ENCODE measurements around the gene ENTPD1.
"Not testable (repeated sequence)": the region's sequence is repeated elsewhere in the genome, so short reads cannot be mapped to it uniquely, and the experiment has no call there.

ENTPD1 gene

DNA sequence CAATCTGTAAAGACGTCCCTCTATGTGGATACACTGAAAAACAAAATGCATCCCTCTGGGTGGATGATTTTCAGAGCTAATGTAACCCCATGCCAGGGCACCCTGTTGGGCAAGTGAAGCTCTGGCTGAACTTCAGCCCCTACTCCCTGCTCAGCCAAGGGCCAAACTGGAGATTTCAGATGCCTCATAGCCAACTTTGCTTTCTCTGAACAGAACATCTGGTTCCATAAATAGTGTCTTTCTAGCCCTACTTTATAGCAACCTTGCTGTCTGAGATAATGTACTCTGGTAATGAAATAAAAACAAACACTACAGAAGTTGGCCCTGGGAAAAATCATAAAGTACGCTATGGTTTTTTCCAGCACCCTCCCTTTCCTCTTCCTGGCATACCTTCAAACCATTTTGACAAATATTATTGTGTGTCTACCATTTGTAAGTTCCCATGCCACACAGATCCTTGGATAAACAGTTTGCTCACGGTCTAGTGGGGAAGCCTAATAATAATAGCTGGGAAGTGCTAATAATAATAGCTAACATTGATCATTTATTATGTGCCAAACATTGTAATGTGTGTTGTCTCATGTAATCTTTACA, 3.4 kb downstream of the ENTPD1 start:
- no peak for DNase-seq

DNA sequence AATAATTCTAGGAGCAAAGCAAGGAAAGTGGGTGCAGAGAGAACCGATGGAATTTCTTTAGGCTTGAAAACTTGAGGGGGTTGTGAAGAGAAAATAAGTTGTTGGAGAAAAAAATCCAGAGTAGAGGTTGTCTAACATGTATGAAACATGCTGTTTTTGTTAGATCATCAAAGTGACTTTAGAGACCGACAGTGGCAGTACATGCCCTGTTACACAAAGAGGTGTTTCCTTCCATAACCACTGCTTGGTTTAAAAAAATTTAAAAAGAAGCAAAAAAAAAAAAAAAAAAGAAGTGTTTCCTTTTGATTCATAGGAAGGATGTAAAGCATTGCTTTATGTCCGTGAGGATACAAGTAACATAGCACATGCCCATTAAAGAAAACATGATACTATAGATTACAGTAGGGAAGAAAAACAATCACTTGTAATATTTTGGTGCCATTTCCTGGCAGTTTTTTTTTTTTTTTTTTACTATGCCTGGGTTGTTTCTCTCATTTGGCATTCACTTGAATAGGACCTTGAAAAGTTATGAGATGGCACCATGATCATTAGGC, 6.1 kb downstream of the ENTPD1 start:
- DNase-seq = no peak

DNA sequence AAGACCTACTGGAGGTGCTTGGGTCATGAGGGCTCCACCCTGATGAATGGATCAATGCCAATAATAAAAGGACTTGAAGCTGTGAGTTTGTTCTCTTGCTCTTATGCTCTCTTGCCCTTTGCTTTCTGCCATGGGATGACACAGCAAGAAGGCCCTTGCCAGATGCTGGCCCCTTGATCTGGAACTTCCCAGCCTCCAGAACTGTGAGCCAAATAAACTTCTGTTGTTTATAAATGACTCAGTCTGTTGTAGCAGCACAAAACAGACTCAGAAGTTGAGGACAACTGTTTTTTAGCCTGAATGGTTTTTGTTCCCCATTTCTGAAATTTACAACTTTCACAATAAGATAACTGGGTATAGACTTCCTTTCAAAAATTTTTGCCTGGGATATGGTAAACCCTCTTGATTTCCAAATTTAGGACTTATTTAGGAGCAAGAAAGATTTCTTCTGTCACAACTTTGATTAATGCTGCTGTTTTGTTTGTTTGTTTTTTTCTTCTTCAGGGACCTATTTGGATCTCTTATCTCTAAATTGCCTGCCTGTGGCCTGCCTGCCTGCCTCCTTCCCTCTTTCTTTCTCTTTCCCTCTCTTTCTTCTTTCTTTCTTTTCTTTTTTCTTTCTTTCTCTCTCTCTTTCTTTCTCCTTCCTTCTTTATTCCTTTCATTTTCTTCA, 12.1 kb downstream of the ENTPD1 start:
- no peak for DNase-seq

DNA sequence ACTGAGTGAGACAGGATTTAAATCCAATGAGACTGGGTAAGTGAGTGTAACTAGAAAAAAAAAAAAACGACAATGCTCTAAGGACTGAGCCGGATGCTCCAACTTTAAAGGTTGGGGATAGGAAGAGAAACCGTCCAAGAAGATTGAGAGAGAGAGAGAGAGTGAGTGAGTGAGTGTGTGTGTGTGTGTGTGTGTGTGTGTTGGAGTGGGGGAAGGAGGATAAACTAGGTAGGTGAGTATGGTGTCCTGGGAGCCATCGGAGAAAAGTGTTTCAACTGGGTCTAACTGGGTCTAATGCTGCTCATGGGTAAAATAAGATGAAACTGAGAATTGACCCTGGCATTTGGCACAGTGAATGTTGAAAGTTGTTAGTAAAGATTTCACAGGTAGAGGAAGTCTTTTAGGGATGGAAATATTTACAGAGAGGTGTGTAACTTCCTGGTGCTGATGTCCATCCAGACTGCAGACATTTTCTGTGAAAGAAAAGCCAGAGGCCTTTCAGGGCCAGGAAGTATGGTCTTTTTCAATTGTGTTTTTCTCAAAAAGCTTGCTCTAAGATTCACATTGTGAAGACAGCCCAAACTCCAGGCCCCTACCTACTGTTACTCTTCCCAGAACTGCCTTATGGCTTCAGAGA, 14.2 kb downstream of the ENTPD1 start:
- DNase-seq = no peak

DNA sequence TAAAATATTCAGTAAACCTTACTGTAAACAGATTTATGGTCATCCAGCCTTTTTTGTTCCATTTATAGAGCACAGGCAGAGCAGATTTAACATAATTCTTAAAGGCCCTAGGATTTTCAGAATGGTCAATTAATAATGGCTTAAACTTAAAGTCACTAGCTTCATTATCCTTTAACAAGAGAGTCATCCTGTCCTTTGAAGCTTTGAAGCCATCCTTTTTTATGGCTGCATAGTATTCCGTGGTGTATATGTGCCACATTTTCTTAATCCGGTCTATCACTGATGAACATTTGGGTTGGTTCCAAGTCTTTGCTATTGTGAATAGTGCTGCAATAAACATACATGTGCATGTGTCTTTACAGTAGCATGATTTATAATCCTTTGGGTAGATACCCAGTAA, 17.5 kb downstream of the ENTPD1 start:
- DNase-seq = not testable (repeated sequence)

DNA sequence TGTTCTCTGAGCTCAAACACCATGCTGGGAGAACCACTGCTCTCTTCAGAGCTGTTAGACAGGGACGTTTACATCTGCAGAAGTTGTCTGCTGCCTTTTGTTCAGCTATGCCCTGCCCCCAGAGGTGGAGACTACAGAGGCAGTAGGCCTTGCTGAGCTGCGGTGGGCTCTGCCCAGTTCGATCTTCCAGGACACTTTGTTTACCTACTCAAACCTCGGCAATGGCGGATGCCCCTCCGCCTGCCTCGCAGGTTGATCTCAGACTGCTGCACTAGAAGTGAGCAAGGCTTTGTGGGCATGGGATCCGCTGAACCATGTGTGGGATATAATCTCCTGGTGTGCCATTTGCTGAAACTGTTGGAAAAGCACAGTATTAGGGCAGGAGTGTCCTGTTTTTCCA, 21.7 kb downstream of the ENTPD1 start:
- DNase-seq = not testable (repeated sequence)

DNA sequence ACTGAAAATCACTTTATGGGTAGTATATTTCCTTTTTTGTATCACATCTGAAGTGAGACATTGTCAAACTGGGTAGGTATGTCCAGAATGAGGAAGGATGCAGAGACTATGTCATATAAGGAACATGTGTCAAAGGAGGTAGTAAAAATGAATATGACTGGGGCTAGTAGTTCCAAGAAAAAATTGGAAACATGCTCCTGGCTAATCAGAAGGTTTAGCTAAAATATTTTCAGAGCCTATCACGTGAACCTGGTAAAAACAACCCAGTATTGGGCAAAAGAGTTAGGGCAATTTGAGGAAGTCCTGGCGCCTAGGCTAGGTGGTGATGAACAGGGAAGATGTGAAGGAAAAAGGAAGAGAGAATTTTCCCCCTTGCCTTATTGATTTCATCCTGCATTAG, 26.4 kb downstream of the ENTPD1 start:
- DNase-seq = no peak

DNA sequence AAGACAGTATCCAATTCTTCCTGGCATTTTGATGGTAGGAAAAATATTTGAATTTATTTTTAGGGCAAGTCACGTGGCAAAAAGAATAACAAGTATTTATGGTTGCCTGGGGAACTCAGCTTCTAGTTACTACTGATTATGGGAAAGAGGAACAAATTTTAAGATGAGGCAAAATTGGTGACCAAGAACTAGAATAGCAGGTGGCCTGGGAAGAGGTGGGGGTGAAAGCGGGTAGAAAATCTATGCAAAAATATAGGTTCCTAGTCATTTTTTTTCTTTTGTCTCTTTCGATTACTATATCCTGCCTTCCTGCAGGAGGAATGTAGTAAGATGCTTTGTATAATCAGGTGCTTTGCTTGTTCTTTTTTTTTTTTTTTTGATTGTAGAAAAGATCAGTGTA, 27.8 kb downstream of the ENTPD1 start:
- DNase-seq = no peak

DNA sequence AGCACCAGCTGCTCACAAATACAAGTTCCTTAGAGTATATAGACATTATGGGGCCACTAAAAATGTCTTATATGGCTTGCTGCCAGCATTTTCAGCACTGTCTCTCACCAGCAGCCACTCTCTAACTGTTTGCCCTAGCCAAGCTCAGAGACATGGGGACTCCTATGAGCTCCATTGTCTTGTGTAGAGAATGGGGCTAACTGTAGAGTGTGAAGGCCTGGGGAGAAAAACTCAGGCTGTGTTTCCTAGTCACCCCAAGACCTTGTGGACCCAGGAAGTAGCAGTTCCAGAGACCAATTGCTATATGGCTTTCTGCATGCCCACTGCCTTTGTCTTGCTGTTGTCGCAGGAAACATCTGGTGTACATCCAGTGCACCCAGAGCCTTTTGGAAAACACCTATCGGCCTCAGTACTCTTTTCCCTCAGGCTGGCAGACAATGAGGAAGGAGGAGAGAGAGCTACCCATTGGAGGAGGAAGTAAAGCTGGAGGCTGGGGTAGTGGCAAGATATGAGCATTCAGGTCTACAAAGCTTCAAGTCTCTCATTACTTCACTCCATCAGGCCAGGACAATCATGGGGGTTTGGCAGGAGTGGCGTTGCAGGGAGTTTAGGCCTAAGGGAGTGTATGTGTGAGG, 28.4 kb downstream of the ENTPD1 start:
- DNase-seq = no peak

DNA sequence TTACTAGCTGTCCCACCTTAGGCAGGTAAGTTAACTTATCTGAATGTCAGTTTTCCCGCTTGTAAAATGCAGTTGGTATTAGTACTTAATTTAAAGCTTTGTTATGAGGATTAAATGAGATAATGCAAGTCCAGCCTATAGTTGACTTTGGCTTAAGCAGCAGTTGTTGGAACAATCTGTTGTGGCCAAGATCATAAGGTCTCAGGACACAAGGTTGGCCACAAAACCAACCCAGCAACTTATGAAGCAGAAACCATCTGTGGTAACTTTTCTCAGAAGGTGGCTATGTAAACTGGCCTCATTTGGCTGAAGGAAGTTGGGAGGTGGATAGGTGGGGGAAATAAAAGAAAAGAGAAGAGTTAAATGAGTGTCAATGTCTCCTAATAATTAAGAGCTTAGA, 29.4 kb downstream of the ENTPD1 start:
- no peak for DNase-seq

DNA sequence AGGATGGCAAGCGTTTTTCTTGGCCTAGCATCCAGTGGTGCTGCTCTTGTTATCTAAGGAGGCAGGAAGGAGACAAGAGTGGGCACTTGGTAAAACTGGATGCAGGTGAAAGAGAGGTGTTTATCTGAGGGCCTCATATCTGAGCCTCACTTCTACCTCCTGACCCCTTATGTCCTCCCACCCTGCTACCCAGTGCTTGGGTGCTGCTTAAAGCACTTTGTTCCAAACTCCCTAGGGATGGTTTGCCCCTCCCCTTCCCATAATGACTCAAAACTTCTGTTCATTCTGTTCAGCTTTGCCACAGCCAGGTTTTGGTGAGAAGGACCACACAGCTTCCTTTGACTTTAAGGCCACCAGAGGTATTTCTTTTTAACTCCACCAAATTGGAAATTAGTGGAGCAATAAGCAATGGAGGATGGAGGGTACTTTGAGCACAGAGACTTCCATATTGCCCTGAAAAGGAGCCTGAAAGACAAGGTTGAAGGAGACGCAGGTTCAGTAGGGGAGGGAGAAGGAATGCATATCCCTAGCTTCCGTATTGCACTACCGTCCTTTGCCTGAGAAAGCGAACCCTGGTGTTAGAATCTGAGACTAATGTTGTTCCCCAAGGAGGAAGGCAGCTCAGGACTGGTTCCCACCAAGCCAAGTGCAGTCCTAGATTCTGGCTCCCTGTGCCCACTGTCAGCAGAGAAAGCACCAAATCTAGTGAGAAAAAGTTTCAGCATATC, 30.1 kb downstream of the ENTPD1 start:
- no peak for DNase-seq

DNA sequence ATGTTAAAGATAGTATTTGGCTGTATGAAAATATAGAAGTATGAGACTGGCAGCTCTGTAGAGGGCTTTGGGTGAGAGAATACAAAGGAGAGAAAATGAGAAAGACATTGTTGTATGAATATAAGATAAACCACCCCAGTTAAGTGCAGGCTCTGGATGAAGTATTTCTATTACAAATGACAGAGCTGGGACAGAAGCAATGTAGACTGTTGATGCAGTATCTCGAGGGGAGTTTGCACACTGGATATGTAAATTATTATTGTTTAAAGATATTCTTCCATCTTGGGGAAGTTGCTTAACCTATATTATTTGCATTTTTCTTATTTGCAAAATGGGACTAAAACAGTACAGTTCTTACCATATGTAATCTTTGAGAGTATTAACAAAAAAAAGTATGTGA, 31.5 kb downstream of the ENTPD1 start:
- DNase-seq = no peak

DNA sequence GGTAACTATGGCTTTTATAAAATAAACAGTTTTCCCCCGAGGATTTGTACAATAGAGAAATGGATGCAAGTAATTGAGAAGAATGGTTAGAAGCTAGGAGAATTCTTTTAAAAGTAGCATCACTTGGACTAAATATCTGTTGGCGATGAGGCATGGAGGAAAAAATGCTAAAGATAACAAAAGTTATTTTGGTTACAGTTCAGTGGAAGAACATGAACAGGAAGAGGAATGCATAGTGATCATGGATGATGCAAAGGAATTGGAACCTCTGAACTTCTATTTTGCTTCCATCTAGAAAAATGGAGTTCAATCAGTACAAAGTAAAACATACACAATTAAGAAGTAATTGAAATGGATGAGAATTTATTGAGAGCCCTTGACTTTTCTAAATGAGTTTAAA, 32.9 kb downstream of the ENTPD1 start:
- no peak for DNase-seq

DNA sequence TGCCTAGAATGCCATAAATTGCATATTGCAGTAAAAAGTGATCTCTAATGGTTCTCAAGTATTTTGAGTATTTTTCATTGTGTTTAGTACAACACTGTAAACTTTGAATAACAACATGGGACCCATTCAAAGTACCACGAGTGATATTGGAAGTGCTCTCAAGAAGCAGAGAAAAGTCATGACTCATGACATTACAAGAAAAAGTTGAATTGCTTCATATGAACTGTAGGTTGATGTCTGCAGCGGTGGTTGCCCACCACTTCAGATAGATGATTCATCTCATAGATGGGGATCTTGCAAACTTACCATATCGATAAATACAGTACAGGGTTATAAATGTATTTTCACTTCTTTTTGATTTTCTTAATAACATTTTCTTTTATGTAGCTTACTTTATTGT, 33.9 kb downstream of the ENTPD1 start:
- no peak for DNase-seq

DNA sequence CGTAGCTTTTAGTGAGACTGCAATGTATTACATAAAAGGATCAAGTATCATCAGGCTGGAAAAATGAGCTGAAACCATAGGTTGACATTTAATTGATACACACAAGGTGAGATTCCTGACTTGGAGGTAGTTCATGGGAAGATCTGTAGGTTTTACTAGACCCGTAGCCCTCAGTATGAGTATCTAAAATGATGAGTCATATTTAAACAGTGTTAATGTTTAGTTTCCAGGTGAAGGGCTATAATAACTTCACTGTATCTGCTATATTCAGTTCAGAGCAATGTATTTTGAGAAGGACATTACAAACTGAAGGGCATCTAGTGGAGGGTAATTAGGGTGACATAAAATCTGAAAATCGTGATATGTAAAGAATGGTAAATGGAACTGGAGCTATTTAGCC, 35.0 kb downstream of the ENTPD1 start:
- no peak for DNase-seq

DNA sequence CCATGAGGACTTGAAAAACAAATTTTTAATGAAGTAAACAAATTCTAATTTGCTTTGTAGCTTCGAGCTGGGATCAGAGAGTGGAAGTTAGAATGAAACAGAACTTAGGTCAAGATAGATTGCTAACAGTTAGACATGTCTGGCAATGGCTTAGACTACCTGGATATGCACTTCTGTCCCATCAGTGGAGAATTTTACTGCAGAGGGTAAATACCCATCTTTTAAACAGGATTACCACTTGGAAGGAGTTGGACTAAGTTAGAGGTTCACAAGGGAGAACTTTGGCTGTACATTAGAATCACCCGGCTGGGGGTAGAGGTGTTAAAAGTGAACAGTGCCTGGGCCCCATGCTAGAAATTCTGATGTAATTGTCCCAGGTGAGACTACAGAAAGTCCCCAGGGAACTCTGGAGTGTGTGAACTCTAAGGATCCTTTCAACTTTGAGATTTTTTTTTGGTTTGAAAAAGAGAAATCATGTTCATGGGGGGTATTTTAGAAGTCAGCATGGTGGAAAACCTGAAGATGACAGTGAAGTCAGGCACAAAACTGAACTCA, 35.5 kb downstream of the ENTPD1 start:
- DNase-seq = no peak

DNA sequence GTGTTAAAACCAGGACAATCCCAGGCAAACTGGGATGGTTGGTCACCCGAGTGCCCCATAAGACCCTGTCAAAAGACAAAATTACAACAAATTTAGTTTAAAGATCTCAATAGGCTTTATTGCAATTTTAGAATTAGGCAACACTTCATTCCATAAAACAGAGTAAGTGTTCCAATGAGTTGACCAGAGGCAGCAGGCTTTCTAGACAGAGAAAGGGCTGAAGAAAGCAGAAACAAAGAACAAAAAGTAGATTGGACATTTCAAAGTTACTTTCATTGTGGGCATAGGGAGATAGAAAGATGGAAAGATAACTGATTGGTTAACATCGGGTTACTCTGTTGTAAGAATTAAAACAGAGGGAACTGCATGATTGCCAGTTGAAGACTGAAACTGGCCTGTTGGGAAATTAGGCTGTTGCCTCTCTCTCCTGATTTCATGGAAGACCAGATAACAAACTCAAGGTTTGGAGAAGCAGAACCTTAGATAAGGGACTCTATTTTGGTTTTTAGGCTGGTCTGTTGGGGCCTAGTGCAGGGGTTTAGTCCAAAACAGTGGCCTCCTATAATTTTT, 36.3 kb downstream of the ENTPD1 start:
- DNase-seq = no peak

DNA sequence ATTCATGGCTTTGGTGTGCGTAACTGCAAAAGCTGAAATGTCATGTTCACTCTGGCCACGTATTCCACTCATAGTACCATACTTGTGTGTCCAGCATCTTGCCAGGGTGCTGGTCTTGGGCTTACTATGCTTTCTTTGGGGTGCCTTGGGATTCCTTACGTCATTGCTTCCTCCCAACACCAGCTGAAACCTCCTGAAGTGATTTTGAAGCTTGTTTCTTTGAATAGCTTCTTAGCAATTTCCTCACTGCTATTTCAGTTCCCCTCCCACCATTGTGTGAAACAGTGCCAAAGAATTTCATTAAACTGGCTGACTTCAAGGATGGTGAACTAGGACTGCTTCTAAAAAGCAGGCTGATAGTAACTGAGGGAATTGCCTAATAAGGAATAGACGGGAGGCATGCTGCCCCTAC, 36.9 kb downstream of the ENTPD1 start:
- DNase-seq = no peak

DNA sequence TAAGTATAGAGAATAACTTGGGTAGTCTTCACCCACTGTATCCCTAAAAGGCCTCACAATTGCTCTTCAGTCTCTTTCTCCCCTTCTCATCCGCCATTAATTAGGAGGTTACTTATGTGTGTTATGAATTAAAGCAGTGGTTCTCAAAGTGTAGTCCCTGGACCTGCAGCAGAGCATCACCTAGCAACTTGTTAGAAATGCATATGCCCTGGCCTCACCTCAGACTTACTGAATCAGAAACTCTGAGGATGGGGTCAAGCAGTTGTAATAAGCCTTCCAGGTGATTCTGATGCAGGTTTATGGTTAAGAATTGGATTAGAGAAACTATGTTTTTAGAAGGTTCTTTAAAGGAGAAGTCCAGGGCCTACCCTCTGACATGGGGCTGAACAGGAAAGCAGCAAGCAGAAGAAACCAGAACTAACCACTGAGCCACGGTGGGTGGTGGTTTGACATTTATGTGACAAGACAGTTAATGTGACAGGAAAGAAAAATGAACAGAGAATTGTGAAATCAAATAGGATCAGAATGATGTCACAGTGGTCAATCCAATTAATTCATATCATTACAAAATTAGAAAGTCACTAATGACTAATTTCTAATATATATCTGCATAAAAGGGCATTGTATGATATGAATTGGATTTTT, 37.6 kb downstream of the ENTPD1 start:
- DNase-seq = no peak

DNA sequence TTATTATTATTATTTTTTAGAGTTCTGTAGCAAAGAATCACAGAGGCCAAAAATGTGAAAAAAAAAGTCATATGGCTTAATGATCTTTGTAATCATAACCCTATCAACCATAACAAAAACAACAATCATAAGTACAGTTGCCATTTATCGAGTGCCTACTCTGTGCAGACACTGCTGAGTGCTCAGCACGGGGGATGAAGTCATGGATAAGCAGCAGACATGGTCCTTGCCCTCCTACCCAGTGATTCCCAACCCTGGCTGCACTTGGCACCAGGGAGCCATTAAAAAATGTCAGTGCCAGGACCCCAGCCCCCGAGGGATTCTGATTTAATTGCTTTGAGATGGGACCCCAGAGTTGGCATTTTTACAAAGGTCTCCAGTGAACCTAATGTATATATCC, 38.2 kb downstream of the ENTPD1 start:
- DNase-seq = no peak

DNA sequence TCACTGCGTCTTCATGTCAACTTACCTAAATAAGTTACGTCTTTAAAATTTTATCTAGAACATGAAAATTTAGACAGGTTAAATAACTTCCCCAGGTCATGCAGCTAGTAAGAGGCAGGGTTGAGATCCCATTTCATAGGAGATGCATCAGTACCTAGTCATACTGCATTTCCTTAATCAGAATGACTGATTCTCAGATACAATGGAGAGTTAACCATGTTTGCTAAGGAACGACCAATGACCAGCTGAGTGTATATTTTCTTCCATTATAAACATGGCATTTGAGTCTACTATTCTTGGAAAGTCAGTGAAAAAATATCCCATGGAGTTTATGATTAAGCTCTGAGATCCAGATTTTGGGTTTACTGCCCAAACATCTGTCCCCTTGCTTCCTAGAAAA, 39.6 kb downstream of the ENTPD1 start:
- DNase-seq = no peak

DNA sequence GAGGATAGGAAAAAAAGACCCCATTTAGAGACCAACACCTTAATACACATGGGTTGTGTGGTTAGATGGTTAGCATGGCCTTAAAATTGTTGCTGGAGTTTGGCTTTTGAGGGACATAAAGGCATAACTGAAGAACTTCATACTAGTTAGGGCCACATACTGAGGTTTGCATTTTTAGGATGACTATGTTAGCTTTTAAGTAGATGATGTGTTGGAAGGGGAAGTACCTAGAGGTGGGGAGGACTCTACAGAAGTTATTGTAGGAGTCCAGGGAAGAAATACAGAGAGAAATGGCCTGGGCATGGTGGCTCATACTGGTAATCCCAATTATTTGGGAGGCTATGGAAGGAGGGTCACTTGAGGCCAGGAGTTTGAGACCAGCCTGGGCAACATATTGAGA, 40.5 kb downstream of the ENTPD1 start:
- no peak for DNase-seq

Data from NCI-H510A (cell line).